Measurements from ENCODE around the gene POFUT2. TPM values are rescaled to one million over a fixed set of nuclear protein-coding genes. Genes with fewer than 3 reads are reported as not detected.

Gene POFUT2
- total RNA-seq, 2 experiments from 2014 or later: 17.0 to 20.5 TPM

DNA sequence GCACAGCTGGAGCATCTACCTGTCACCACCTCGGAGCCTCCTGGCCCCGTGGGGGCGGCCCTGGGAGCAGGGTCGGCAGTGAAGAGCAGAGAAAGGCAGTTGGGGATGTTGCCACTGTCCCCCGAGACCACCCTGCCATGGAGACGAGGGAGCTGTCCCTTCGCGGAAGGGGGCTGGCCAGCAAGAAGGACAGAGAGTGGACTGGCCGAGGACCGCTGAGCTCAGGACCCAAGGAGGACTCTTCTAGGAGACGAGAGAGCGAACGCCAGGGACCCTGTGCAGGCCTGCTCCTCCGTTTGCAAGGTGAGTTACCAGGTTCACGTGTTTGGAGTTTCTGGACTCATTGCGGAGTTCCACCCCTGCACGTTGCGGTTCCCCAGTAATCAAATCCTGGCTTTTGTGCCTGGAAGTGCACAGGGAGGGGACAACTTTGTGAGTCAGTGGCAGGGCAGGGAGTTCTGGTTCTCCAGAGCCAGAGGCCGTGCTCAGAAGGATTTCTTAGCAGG, 5.6 kb upstream of the POFUT2 start:
- no peak overlapping the region for H2AFZ ChIP-seq (ENCODE audit: low read length)
- TF ChIP-seq EZH2phosphoT487 (IDR thresholded peaks at IDR 0.05; ENCODE audit: borderline replicate concordance, low read depth, low read length): no peak
- TF ChIP-seq, protein P1, sequence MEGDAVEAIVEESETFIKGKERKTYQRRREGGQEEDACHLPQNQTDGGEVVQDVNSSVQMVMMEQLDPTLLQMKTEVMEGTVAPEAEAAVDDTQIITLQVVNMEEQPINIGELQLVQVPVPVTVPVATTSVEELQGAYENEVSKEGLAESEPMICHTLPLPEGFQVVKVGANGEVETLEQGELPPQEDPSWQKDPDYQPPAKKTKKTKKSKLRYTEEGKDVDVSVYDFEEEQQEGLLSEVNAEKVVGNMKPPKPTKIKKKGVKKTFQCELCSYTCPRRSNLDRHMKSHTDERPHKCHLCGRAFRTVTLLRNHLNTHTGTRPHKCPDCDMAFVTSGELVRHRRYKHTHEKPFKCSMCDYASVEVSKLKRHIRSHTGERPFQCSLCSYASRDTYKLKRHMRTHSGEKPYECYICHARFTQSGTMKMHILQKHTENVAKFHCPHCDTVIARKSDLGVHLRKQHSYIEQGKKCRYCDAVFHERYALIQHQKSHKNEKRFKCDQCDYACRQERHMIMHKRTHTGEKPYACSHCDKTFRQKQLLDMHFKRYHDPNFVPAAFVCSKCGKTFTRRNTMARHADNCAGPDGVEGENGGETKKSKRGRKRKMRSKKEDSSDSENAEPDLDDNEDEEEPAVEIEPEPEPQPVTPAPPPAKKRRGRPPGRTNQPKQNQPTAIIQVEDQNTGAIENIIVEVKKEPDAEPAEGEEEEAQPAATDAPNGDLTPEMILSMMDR (conservative IDR thresholded peaks at IDR 0.05; ENCODE audit: low read length): no peak
- no peaks in the 10 kb centered on the region for H3K4me1 ChIP-seq (ENCODE audit: insufficient read depth, low read length, poor library complexity, severe bottlenecking)
- no peaks in the 10 kb centered on the region for H3K36me3 ChIP-seq (ENCODE audit: insufficient read depth, low read length)
- POLR2A ChIA-PET: no interaction called here
- no peaks in the 10 kb centered on the region for H3K9me3 ChIP-seq (ENCODE audit: low read length)
- no peaks in the 10 kb centered on the region for H3K9me2 ChIP-seq (ENCODE audit: insufficient read depth, low read length)
- intact Hi-C loops (cut with micrococcal nuclease; ENCODE audit: unreplicated experiment): no loop called here
- no peak overlapping the region for H3K4me2 ChIP-seq (ENCODE audit: low read length)
- no peaks in the 10 kb centered on the region for H4K20me1 ChIP-seq (ENCODE audit: insufficient read depth, low read length)
- CTCF ChIA-PET (ENCODE audit: unreplicated experiment): no interaction called here
- no TSS peak for BruUV-seq (replicated peaks)
- DNase-seq (ENCODE audit: low spot score): no peak
- H3K4me3 ChIP-seq (ENCODE audit: low read depth, low read length, poor library complexity, severe bottlenecking): no peak overlapping the region
- H3K79me2 ChIP-seq (ENCODE audit: insufficient read depth, low read depth, low read length): no peaks in the 10 kb centered on the region
- no peak overlapping the region for H3K27ac ChIP-seq (ENCODE audit: low read depth, low read length, poor library complexity, severe bottlenecking)

DNA sequence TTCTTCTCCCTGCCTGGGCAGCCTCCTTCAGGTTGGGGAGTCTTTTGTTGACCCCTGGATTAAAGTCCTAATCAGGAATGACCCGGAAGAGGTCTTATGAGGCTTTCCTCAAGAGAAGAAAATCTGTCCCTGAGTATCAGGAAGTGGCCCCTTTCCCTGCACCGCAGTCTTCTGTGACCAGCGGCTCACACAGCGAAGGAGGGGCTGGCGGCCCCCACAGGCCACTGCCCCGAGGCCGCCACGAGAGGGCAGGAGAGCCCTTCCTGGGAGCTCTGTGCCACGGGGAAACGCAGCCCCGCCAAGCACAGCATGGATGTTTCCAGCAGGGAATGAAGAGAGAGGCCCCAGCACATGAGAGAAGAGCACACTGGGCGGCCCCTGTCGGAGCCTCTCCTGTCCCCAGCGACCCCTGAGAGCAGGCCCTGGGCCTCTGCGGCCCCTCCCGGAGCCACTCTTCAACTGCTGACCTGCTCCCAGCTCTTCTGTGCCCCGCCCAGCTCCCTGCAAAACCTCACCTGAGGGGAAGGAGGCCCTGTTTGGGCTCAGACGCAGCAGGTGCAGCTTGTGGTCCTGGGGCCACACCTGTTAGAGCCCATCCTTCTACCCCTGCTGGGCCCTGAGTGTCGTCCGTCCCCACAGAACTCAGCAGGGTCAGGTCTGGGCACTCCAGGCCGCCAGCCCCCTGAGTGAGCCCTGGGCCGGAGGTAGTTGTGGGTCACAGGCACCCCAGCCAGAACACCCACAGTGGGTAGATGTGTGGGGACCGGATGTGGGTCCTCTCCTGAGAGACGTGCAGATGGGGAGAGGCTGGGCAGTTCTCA, 4.9 kb upstream of the POFUT2 start:
- Histone ChIP-seq H3K4me1 (ENCODE audit: insufficient read depth, low read length, poor library complexity, severe bottlenecking) (no peaks in the 10 kb centered on the region), H3K4me3 (ENCODE audit: low read depth, low read length, poor library complexity, severe bottlenecking) (no peak overlapping the region), H3K36me3 (ENCODE audit: insufficient read depth, low read length) (no peaks in the 10 kb centered on the region), H3K9me3 (ENCODE audit: low read length) (no peaks in the 10 kb centered on the region), H4K20me1 (ENCODE audit: insufficient read depth, low read length) (no peaks in the 10 kb centered on the region), H2AFZ (ENCODE audit: low read length) (no peak overlapping the region), H3K4me2 (ENCODE audit: low read length) (no peak overlapping the region), H3K9me2 (ENCODE audit: insufficient read depth, low read length) (no peaks in the 10 kb centered on the region), H3K27ac (ENCODE audit: low read depth, low read length, poor library complexity, severe bottlenecking) (no peak overlapping the region), H3K79me2 (ENCODE audit: insufficient read depth, low read depth, low read length) (no peaks in the 10 kb centered on the region)
- ChIA-PET POLR2A (no interaction called here), CTCF (ENCODE audit: unreplicated experiment) (no interaction called here)
- no TSS peak for BruUV-seq (replicated peaks)
- TF ChIP-seq, protein P1 (conservative IDR thresholded peaks at IDR 0.05; ENCODE audit: low read length): peak; percentile 76
- TF ChIP-seq EZH2phosphoT487 (IDR thresholded peaks at IDR 0.05; ENCODE audit: borderline replicate concordance, low read depth, low read length): no peak
- peak; percentile 63 for DNase-seq (ENCODE audit: low spot score)
- intact Hi-C loops (cut with micrococcal nuclease; ENCODE audit: unreplicated experiment): loop anchor here (1.0 kb wide), 1 partner anchor 147 kb away; no protein-coding TSS in a partner anchor
